ENCODE data around the gene PKDREJ. TPM values are rescaled to one million over a fixed set of nuclear protein-coding genes. Genes with fewer than 3 reads are reported as not detected.

Gene PKDREJ
- total RNA-seq, 1 experiment from 2014 or later: 0.04 TPM

DNA sequence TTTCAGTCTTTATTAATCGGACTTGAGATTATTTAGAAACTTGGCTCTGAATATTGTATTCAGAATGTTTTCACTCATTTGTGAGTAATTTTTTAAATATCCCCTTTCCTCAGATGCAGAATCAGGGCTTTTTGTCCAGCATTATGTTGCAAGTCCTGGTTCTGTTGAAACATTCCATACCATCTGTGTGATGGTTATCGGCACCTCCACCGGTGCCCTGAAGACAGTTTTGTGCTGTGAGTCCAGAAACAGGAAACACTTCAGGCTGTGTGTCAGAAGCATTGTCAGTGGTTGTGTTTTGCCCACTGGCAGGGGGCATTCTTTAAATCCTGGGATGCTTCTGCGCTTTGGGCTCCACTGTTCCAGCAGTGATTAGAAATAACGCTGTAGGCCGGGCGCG lies 33.4 kb downstream of the PKDREJ start:
- no CpG with 5 or more reads among the region's 8 CpGs for WGBS (ENCODE audit: extremely low coverage, insufficient read length, low lambda C conversion rate)
- no peak overlapping the region for H4K8ac ChIP-seq (replicated peaks; ENCODE audit: insufficient read length, low read depth, low read length)
- H3K79me1 ChIP-seq (ENCODE audit: insufficient read depth, low read depth, low read length, poor library complexity, severe bottlenecking): no peaks in the 10 kb centered on the region
- DNase-seq: no peak
- H4K5ac ChIP-seq (ENCODE audit: insufficient read length, low read depth, low read length): no peak overlapping the region
- H3K79me2 ChIP-seq (ENCODE audit: insufficient read depth, low read length): no peaks in the 10 kb centered on the region
- H3K27me3 Mint-ChIP-seq (ENCODE audit: low read depth): no peaks in the 10 kb centered on the region
- H3K27ac Mint-ChIP-seq: no peak overlapping the region
- no peak overlapping the region for H2BK120ac ChIP-seq (ENCODE audit: low read depth, low read length, poor library complexity, severe bottlenecking)
- H3K4me1 ChIP-seq (ENCODE audit: insufficient read depth, low read length): no peaks in the 10 kb centered on the region
- H3K4me3 Mint-ChIP-seq: no peak overlapping the region
- H2BK12ac ChIP-seq (ENCODE audit: insufficient read length, low read depth, low read length): no peak overlapping the region
- no peak overlapping the region for H3K9ac ChIP-seq (ENCODE audit: extremely low read depth, insufficient read length, low read length)
- H2BK15ac ChIP-seq (ENCODE audit: low read depth, low read length): no peak overlapping the region
- H3K18ac ChIP-seq (ENCODE audit: insufficient read length, low read depth, low read length): no peak overlapping the region
- H2BK5ac ChIP-seq (ENCODE audit: insufficient read length, low read length): no peak overlapping the region
- no peaks in the 10 kb centered on the region for H3K36me3 Mint-ChIP-seq (ENCODE audit: insufficient read depth in 1 of 3, low read depth in 3 of 3)
- H4K20me1 ChIP-seq (ENCODE audit: control insufficient read depth, insufficient read depth, insufficient read length): no peaks in the 10 kb centered on the region
- H3K23ac ChIP-seq (ENCODE audit: insufficient read length, low read depth, low read length): no peak overlapping the region
- TF ChIP-seq, protein P1, sequence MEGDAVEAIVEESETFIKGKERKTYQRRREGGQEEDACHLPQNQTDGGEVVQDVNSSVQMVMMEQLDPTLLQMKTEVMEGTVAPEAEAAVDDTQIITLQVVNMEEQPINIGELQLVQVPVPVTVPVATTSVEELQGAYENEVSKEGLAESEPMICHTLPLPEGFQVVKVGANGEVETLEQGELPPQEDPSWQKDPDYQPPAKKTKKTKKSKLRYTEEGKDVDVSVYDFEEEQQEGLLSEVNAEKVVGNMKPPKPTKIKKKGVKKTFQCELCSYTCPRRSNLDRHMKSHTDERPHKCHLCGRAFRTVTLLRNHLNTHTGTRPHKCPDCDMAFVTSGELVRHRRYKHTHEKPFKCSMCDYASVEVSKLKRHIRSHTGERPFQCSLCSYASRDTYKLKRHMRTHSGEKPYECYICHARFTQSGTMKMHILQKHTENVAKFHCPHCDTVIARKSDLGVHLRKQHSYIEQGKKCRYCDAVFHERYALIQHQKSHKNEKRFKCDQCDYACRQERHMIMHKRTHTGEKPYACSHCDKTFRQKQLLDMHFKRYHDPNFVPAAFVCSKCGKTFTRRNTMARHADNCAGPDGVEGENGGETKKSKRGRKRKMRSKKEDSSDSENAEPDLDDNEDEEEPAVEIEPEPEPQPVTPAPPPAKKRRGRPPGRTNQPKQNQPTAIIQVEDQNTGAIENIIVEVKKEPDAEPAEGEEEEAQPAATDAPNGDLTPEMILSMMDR (conservative IDR thresholded peaks at IDR 0.05): no peak
- H2AFZ ChIP-seq (ENCODE audit: low read length): no peak overlapping the region
- no peak overlapping the region for H2BK20ac ChIP-seq (ENCODE audit: low read depth, low read length, poor library complexity, severe bottlenecking)
- H3K27me3 ChIP-seq (ENCODE audit: insufficient read depth, low read length): no peaks in the 10 kb centered on the region
- H3K9me3 ChIP-seq (ENCODE audit: control insufficient read depth, low read depth, low read length): no peaks in the 10 kb centered on the region
- H3K14ac ChIP-seq (ENCODE audit: insufficient read depth, low read length): no peak overlapping the region
- no peak overlapping the region for H3K27ac ChIP-seq (ENCODE audit: insufficient read length, low read depth, low read length)
- H3K56ac ChIP-seq (ENCODE audit: insufficient read length, low read depth, low read length): no peak overlapping the region
- no peak overlapping the region for H4K91ac ChIP-seq (ENCODE audit: insufficient read length, low read depth, low read length)
- H3K4me1 Mint-ChIP-seq: peaks cover under 1 to 5% of the 10 kb centered on the region in 2 experiments; a peak in 3 of 4 replicates
- no peak overlapping the region for H3K4me2 ChIP-seq (ENCODE audit: insufficient read depth, insufficient read length, low read length)
- no peak overlapping the region for H2AK5ac ChIP-seq (ENCODE audit: insufficient read length, low read length)
- H3T11ph ChIP-seq (ENCODE audit: low read length): no peak overlapping the region
- no peaks in the 10 kb centered on the region for H3K23me2 ChIP-seq (ENCODE audit: insufficient read length, low read depth, low read length, poor library complexity, severe bottlenecking)
- no peaks in the 10 kb centered on the region; a peak in 2 of 5 replicates for H3K9me3 Mint-ChIP-seq
- no peak overlapping the region for H3K4ac ChIP-seq (ENCODE audit: low read depth, low read length)

Measured in H9 (cell line).